IMR-90 (cell line): ENCODE results near the gene WWC2.

ENCODE experiments used
- BHLHE40 ChIP-seq: fragments of 150-350 bp; IDR thresholded peaks from 2 replicates; pipeline ENCODE4 v1.6.1; 2016; ENCODE audit warnings: mild to moderate bottlenecking, low read depth, low read length
- CEBPB ChIP-seq: IDR thresholded peaks from 2 replicates; pipeline ENCODE4 v1.6.1; 2012; ENCODE audit warnings: low read depth, low read length, improper control_type of control experiment
- CHD1 ChIP-seq: IDR thresholded peaks from 2 replicates; pipeline ENCODE4 v1.6.1; 2012; ENCODE audit warnings: low read depth, low read length, improper control_type of control experiment
- CTCF ChIP-seq: conservative IDR thresholded peaks from 2 replicates; pipeline ENCODE4 v1.5.1; 2012; ENCODE audit warnings: mild to moderate bottlenecking, low read depth, low read length, improper control_type of control experiment
- ELK1 ChIP-seq: fragments of 150-350 bp; IDR thresholded peaks from 2 replicates; pipeline ENCODE4 v1.6.1; 2016; ENCODE audit warnings: low read depth, mild to moderate bottlenecking, low read length, moderate library complexity, borderline replicate concordance
- FOS ChIP-seq: fragments of 150-350 bp; IDR thresholded peaks from 2 replicates; pipeline ENCODE4 v1.6.1; 2016; ENCODE audit warnings: low read depth, low read length
- MAFK ChIP-seq: IDR thresholded peaks from 2 replicates; pipeline ENCODE4 v1.6.1; 2012; ENCODE audit warnings: low read depth, low read length, improper control_type of control experiment
- MAZ ChIP-seq: IDR thresholded peaks from 2 replicates; pipeline ENCODE4 v1.6.1; 2012; ENCODE audit warnings: low read depth, mild to moderate bottlenecking, low read length, improper control_type of control experiment, moderate library complexity, borderline replicate concordance
- NFE2L2 ChIP-seq: fragments of 150-350 bp; IDR thresholded peaks from 2 replicates; pipeline ENCODE4 v1.6.1; 2016; ENCODE audit warnings: low read depth, mild to moderate bottlenecking, low read length
- POLR2A ChIP-seq: IDR thresholded peaks from 2 replicates; pipeline ENCODE4 v1.6.1; 2012; ENCODE audit warnings: mild to moderate bottlenecking, low read depth, low read length
- RAD21 ChIP-seq: IDR thresholded peaks from 2 replicates; pipeline ENCODE4 v1.6.1; 2012; ENCODE audit warnings: low read length, improper control_type of control experiment
- RCOR1 ChIP-seq: IDR thresholded peaks from 2 replicates; pipeline ENCODE4 v1.6.1; 2012; ENCODE audit warnings: mild to moderate bottlenecking, low read length, improper control_type of control experiment; ENCODE audit not compliant: insufficient replicate concordance
- SMC3 ChIP-seq: fragments of 150-350 bp; IDR thresholded peaks from 2 replicates; pipeline ENCODE4 v1.6.1; 2016; ENCODE audit warnings: low read depth, mild to moderate bottlenecking, antibody characterized with exemption, low read length, moderate library complexity
- USF2 ChIP-seq: fragments of 150-350 bp; IDR thresholded peaks from 2 replicates; pipeline ENCODE4 v1.6.1; 2017; ENCODE audit warnings: mild to moderate bottlenecking, antibody characterized with exemption, low read length, low read depth

GRCh38 chr4:183255487-183255886, 156.4 kb downstream of the WWC2 start:
- TF ChIP-seq CTCF (no peak), RCOR1 (no peak), RAD21 (no peak), USF2 (no peak), POLR2A (no peak), NFE2L2 (no peak), ELK1 (no peak), FOS (no peak), CHD1 (no peak), BHLHE40 (no peak), MAZ (no peak), MAFK (no peak), CEBPB (no peak), SMC3 (no peak)
